HepG2 (cell line): ENCODE data around the gene CD4. TPM values are rescaled to one million over a fixed set of nuclear protein-coding genes. Genes with fewer than 3 reads are reported as not detected.

Source experiments
- ATAC-seq: fragments of 200-7000 bp; cut with Tn5 transposase; 3 replicates; pipeline ENCODE4 v1.9.1; 2020; ENCODE audit warnings: mild to moderate bottlenecking, moderate library complexity
- BruUV-seq: library from RNA; stranded (reverse); fragments of 400-500 nt; replicated peaks from 2 replicates; lab custom pipeline; 2021; lab: Mats Ljungman, UMichigan
- CTCF ChIA-PET: fragments of 300-600 bp; formaldehyde crosslinking; extraction: SDS; loops from one replicate; lab custom pipeline; 2021; ENCODE audit warnings: low total read pairs, inconsistent platforms, low intra/inter-chr PET ratio; lab: Yijun Ruan, JAX
- POLR2A ChIA-PET: fragments of 350-600 bp; sonication (Branson Sonifier 250); formaldehyde crosslinking; loops from one replicate; lab custom pipeline; 2020; ENCODE audit warnings: antibody characterized with exemption, inconsistent platforms; lab: Yijun Ruan, JAX
- DNase-seq: peaks from one replicate; pipeline ENCODE4 v3.0.0-alpha.2; 2015; ENCODE audit warnings: low spot score
- FAIRE-seq: peaks from 3 replicates; lab custom pipeline; 2011; peaks lifted over from hg19 to GRCh38; lab: Jason Lieb, UNC
- H2AFZ ChIP-seq: one replicate; pipeline ENCODE4 v1.6.1; 2011; ENCODE audit warnings: low read length, inconsistent platforms
- H3K27ac ChIP-seq: fragments of 300-600 bp; 3 replicates; pipeline ENCODE4 v1.8.0; 2011; ENCODE audit warnings: mixed run types, mild to moderate bottlenecking, mixed read lengths, low read length, inconsistent platforms; ENCODE audit not compliant: insufficient read depth; ENCODE audit errors: extremely low read length
- H3K27me3 ChIP-seq, 2 experiments: fragments of 200-600 bp in 1 of 2; 2 replicates in 1 of 2; 3 replicates in 1 of 2; pipeline versions ENCODE4 v1.6.0 to v1.8.0; 2011; ENCODE audit warnings: low read length in 2 of 2, mild to moderate bottlenecking in 2 of 2, moderate library complexity in 2 of 2, inconsistent platforms in 1 of 2; ENCODE audit not compliant: insufficient read depth in 2 of 2, control insufficient read depth in 1 of 2
- H3K36me3 ChIP-seq, 2 experiments: fragments of 200-600 bp in 1 of 2; replicated peaks in 1 of 2; 2 replicates in 1 of 2; 3 replicates in 1 of 2; pipeline versions ENCODE4 v1.5.1 to v1.8.0; 2011; ENCODE audit warnings: low read length in 2 of 2, inconsistent platforms in 1 of 2; ENCODE audit not compliant: insufficient read depth in 2 of 2, control insufficient read depth in 1 of 2
- H3K4me1 ChIP-seq: 2 replicates; pipeline ENCODE4 v1.5.1; 2012; ENCODE audit warnings: low read length, inconsistent platforms; ENCODE audit not compliant: insufficient read depth
- H3K4me2 ChIP-seq: 2 replicates; pipeline ENCODE4 v1.6.0; 2011; ENCODE audit warnings: low read depth, low read length, inconsistent platforms
- H3K4me3 ChIP-seq, 3 experiments: fragments of 200-600 bp in 1 of 3; sonication (generic), shearing (Covaris generic) in 1 of 3; replicated peaks in 1 of 3; 2 replicates each; pipeline ENCODE4 v1.5.1; 2011 to 2016; ENCODE audit warnings: low read length in 3 of 3, inconsistent platforms in 2 of 3, low read depth in 2 of 3, mild to moderate bottlenecking in 2 of 3, control low read depth in 1 of 3, mixed read lengths in 1 of 3; ENCODE audit not compliant: insufficient read depth in 1 of 3
- H3K79me2 ChIP-seq: one replicate; pipeline ENCODE4 v1.6.1; 2011; ENCODE audit warnings: low read length, inconsistent platforms; ENCODE audit not compliant: insufficient read depth
- H3K9ac ChIP-seq: 2 replicates; pipeline ENCODE4 v1.6.0; 2011; ENCODE audit warnings: mild to moderate bottlenecking, low read depth, low read length, inconsistent platforms; ENCODE audit not compliant: insufficient read depth
- H3K9me3 ChIP-seq: 2 replicates; pipeline ENCODE4 v1.5.1; 2012; ENCODE audit warnings: mild to moderate bottlenecking, low read length
- H4K20me1 ChIP-seq: 2 replicates; pipeline ENCODE4 v1.6.0; 2011; ENCODE audit warnings: inconsistent platforms, mild to moderate bottlenecking, low read length, moderate library complexity; ENCODE audit not compliant: insufficient read depth
- AGO2 ChIP-seq: fragments of 200-400 bp; formaldehyde crosslinking; optimal IDR thresholded peaks from 2 replicates; pipeline ENCODE3; 2017; ENCODE audit warnings: mild to moderate bottlenecking, low read depth, low read length, moderate library complexity
- ZNF274 ChIP-seq: sonication (generic); formaldehyde crosslinking; IDR thresholded peaks from 2 replicates; pipeline ENCODE4 v1.5.1; 2020; ENCODE audit warnings: mild to moderate bottlenecking, missing genetic modification reagents
- WGBS: methylation state at CpG from one replicate; pipeline ENCODE4 v1.1.6; 2017; ENCODE audit warnings: low lambda C conversion rate; 5-methylcytosine and 5-hydroxymethylcytosine counted together
- in situ Hi-C: cut with HindIII; loops from 2 replicates; pipeline ENCODE4 v1.10.0; 2017; ENCODE audit warnings: low pct_unique_long_range_greater_than_20kb; ENCODE audit not compliant: extremely low pct_ligation_motif_present
- intact Hi-C: fragments of 100-400 bp; cut with micrococcal nuclease; formaldehyde crosslinking; loops from one replicate; pipeline ENCODE4 v1.10.0; 2022; ENCODE audit not compliant: unreplicated experiment
- polyA plus RNA-seq, 8 experiments: library from polyadenylated mRNA; depleted of rRNA in 3 of 8; stranded (reverse) in 7 of 8; unstranded in 1 of 8; fragments of >200 nt; fragmentation: Illumina TruSeq in 4 of 8; extraction: Trizol in 4 of 8; gene quantifications; 2 replicates each; pipeline versions ENCODE4 v1.2.1 to v1.2.3, GENCODE V29; 2011 to 2016; ENCODE audit warnings: low read depth in 4 of 8, missing spikeins in 1 of 8, mixed read lengths in 1 of 8; ENCODE audit not compliant: insufficient read depth in 1 of 8
- total RNA-seq, 5 experiments: library from RNA; depleted of rRNA; stranded (reverse); fragments of >200 nt; fragmentation: Illumina TruSeq; extraction: Trizol; gene quantifications; 2 replicates each; pipeline ENCODE4 v1.2.3, GENCODE V29; 2016; ENCODE audit warnings: low read depth in 1 of 5
- TF ChIP-seq, protein P1 (sequence below): sonication (generic); formaldehyde crosslinking; IDR thresholded peaks from 2 replicates; pipeline ENCODE4 v1.5.1; 2020; ENCODE audit warnings: mild to moderate bottlenecking, missing genetic modification reagents, moderate library complexity

CD4 gene
- total and polyA plus RNA-seq, 2 of the 13 experiments (the other 11 are each of a cell fraction or from before 2014, with no cell fraction given), result 0.07 to 0.95 TPM

DNA sequence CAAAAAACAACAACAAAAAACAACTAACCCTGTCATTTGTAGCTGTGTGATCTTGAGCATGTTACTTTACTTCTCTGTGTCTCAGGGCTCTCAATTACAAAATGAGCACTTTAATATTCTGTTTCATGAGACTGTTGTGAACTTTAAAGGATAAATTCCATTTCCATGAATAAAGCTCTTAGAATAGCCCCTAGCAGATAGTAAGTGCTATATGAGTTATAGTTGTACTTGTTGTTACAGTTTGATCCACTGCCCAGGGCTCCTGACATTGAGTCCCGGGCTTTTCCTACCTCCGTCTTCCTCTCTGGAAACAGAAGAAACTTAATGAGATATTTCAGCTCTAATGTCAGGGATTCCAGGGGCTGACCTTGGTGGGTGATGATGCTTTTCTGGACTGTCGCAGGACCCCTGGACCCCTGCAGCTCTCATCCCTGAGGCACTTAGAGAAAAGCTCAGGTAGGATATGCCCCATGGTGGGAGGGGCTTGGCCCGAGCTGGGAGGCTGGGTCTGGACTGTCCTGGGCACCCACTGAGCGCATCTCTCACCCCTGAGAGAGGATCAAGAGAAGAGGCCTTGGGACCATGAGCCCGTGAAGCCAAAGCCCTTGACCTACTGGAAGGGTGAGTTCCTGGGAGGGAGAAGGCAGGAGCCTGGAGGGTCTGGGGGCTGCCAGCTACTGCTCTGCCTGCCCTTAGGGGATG, 44.0 kb downstream of the CD4 start:
- Histone ChIP-seq H3K9me3 (no peaks in the 10 kb centered on the region), H2AFZ (no peak overlapping the region), H3K4me1 (peaks cover 14% of the 10 kb centered on the region), H3K36me3 (peaks cover 18 to 43% of the 10 kb centered on the region in 2 experiments; a peak in 4 of 5 replicates), H3K9ac (no peak overlapping the region), H4K20me1 (no peaks in the 10 kb centered on the region), H3K4me2 (no peak overlapping the region), H3K27me3 (no peaks in the 10 kb centered on the region), H3K27ac (no peak overlapping the region), H3K4me3 (no peak overlapping the region), H3K79me2 (peaks cover 12% of the 10 kb centered on the region)
- FAIRE-seq (no peak), ATAC-seq (no peak), DNase-seq (no peak)
- 100% methylated on average over 4 of the region's 6 CpGs for WGBS
- ChIA-PET CTCF (no interaction called here), POLR2A (interaction anchor here (1.9 kb wide), 1 partner anchor 19 kb away, joined by 9 read pairs; the partner anchor contains the start of genes CDCA3 and USP5)
- intact Hi-C loops (no loop called here), in situ Hi-C loops (no loop called here)
- TF ChIP-seq, protein P1, sequence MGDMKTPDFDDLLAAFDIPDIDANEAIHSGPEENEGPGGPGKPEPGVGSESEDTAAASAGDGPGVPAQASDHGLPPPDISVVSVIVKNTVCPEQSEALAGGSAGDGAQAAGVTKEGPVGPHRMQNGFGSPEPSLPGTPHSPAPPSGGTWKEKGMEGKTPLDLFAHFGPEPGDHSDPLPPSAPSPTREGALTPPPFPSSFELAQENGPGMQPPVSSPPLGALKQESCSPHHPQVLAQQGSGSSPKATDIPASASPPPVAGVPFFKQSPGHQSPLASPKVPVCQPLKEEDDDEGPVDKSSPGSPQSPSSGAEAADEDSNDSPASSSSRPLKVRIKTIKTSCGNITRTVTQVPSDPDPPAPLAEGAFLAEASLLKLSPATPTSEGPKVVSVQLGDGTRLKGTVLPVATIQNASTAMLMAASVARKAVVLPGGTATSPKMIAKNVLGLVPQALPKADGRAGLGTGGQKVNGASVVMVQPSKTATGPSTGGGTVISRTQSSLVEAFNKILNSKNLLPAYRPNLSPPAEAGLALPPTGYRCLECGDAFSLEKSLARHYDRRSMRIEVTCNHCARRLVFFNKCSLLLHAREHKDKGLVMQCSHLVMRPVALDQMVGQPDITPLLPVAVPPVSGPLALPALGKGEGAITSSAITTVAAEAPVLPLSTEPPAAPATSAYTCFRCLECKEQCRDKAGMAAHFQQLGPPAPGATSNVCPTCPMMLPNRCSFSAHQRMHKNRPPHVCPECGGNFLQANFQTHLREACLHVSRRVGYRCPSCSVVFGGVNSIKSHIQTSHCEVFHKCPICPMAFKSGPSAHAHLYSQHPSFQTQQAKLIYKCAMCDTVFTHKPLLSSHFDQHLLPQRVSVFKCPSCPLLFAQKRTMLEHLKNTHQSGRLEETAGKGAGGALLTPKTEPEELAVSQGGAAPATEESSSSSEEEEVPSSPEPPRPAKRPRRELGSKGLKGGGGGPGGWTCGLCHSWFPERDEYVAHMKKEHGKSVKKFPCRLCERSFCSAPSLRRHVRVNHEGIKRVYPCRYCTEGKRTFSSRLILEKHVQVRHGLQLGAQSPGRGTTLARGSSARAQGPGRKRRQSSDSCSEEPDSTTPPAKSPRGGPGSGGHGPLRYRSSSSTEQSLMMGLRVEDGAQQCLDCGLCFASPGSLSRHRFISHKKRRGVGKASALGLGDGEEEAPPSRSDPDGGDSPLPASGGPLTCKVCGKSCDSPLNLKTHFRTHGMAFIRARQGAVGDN, result 0 out of 2 replicates have a peak, but pooled peaks have one; percentile 11
- TF ChIP-seq ZNF274, result no peak
- TF ChIP-seq AGO2, result peak; percentile 30
- no TSS peak for BruUV-seq
